ENCODE measurements around the gene GNAQ. TPM values are rescaled to one million over a fixed set of nuclear protein-coding genes. Genes with fewer than 3 reads are reported as not detected.

The GNAQ gene
- total and polyA plus RNA-seq, 2 of the 13 experiments (the other 11 are each of a cell fraction or from before 2014, with no cell fraction given): 16.5 to 17.7 TPM

DNA sequence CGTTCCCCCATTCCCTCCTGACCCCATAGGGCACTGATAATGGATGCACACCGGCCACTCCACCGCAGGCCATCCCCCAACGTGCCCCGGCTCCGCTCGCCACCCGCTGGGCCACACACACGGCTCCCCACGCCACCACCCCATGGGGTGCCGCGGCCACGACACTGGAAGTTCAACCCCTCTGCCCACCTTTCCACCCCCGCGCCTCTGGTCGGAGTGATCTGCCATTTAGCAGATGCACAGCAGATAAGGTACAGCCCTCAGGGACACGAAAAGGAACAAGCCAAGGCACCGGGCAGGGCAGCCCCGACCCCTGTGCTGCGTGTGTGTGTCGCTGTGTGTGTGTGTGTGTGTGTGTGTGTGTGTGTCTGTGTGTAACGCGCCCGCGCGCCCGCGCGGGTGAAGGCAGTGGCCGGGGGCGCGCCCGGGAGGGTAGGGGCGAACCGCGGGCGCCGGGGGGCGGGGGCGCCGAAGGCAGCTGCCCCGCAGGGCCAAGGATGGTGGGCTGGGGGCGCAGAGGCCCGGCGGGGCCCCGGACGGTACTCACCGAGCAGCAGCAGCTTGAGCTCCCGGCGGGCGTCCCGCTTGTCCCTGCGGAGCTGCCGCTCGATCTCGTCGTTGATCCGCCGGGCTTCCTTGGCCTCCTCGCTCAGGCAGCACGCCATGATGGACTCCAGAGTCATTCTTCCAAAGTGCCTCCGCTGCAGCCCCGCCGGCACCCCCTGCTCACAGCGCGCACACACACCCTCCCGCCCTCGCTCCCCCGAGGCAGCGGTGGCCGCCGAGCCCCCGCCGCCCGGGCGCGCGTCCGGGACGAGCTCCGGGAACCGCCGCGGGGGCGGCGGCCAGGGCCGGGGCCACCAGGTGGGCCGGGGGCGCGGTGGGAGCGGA lies 813 bp downstream of the GNAQ start (continued):
- TF ChIP-seq ZNF749 (CRISPR knock-in tag; IDR thresholded peaks at IDR 0.05; ENCODE audit: borderline replicate concordance) (no peak), MAF1 (CRISPR knock-in tag; IDR thresholded peaks at IDR 0.05; ENCODE audit: borderline replicate concordance) (peak; percentile 49; the same call in 1 of the 2 replicates), ZNF563 (CRISPR knock-in tag; IDR thresholded peaks at IDR 0.05) (no peak; the same call in 1 of the 2 replicates), ZNF12 (CRISPR knock-in tag; IDR thresholded peaks at IDR 0.05) (no peak), HHEX (CRISPR knock-in tag; IDR thresholded peaks at IDR 0.05) (no peak), POLR2A (IDR thresholded peaks at IDR 0.05; ENCODE audit: insufficient read depth in 1 of 2, low read depth in 2 of 2, low read length in 2 of 2) (peak; percentile 33 to 36; a peak in 2 of 4 replicates), NFE2L2 (IDR thresholded peaks at IDR 0.05; ENCODE audit: low read length) (no peak), FOXO1 (CRISPR knock-in tag; IDR thresholded peaks at IDR 0.05) (0 out of 2 replicates have a peak, but pooled peaks have one; percentile 24), SRY (CRISPR knock-in tag; IDR thresholded peaks at IDR 0.05) (no peak), CTCF (CRISPR knock-in tag; IDR thresholded peaks at IDR 0.05) (no peak), SUZ12 (IDR thresholded peaks at IDR 0.05; ENCODE audit: low read depth, low read length) (no peak), ARHGAP35 (CRISPR knock-in tag; IDR thresholded peaks at IDR 0.05; ENCODE audit: borderline replicate concordance) (no peak), MLXIP (CRISPR knock-in tag; IDR thresholded peaks at IDR 0.05; ENCODE audit: borderline replicate concordance) (no peak), ZBTB1 (CRISPR knock-in tag; IDR thresholded peaks at IDR 0.05; ENCODE audit: borderline replicate concordance) (no peak), ZNF530 (CRISPR knock-in tag; IDR thresholded peaks at IDR 0.05; ENCODE audit: low read depth) (no peak), ZNF468 (CRISPR knock-in tag; IDR thresholded peaks at IDR 0.05) (no peak), PRMT3 (CRISPR knock-in tag; IDR thresholded peaks at IDR 0.05; ENCODE audit: borderline replicate concordance, low read depth) (no peak), FOXM1 (CRISPR knock-in tag; IDR thresholded peaks at IDR 0.05) (no peak), KMT2B (CRISPR knock-in tag; IDR thresholded peaks at IDR 0.05) (peak; percentile 11; the same call in 1 of the 2 replicates), NR1H2 (CRISPR knock-in tag; IDR thresholded peaks at IDR 0.05; ENCODE audit: borderline replicate concordance, low read depth) (no peak), HMG20B (CRISPR knock-in tag; conservative IDR thresholded peaks at IDR 0.05) (no peak), KLF6 (CRISPR knock-in tag; IDR thresholded peaks at IDR 0.05) (no peak), SNAPC2 (CRISPR knock-in tag; IDR thresholded peaks at IDR 0.05) (no peak)
- TF ChIP-seq, protein P1, sequence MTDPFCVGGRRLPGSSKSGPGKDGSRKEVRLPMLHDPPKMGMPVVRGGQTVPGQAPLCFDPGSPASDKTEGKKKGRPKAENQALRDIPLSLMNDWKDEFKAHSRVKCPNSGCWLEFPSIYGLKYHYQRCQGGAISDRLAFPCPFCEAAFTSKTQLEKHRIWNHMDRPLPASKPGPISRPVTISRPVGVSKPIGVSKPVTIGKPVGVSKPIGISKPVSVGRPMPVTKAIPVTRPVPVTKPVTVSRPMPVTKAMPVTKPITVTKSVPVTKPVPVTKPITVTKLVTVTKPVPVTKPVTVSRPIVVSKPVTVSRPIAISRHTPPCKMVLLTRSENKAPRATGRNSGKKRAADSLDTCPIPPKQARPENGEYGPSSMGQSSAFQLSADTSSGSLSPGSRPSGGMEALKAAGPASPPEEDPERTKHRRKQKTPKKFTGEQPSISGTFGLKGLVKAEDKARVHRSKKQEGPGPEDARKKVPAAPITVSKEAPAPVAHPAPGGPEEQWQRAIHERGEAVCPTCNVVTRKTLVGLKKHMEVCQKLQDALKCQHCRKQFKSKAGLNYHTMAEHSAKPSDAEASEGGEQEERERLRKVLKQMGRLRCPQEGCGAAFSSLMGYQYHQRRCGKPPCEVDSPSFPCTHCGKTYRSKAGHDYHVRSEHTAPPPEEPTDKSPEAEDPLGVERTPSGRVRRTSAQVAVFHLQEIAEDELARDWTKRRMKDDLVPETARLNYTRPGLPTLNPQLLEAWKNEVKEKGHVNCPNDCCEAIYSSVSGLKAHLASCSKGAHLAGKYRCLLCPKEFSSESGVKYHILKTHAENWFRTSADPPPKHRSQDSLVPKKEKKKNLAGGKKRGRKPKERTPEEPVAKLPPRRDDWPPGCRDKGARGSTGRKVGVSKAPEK (CRISPR knock-in tag; IDR thresholded peaks at IDR 0.05; ENCODE audit: borderline replicate concordance): peak; percentile 87

All from HepG2 (cell line).